ENCODE measurements around the gene MED12.

The MED12 gene

DNA sequence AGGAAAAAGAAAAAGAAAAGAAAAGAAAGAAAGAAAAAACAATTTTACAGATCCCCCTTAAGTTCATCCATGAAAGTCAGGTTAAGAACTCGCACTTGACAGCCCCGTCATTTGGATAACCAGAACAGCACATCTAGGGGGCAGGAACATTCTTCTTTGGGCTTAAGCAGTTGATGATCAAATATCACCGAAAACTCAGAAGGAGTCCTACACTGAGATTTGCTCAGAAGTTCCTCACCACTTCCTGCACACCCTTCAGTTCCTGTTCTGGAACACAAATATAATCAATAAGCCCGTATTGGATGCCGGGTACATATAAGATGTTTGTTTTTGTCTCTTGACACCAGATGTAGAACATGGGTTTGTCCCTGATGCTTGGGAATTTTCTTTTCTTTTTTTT is 40.9 kb downstream of the MED12 start:
- DNase-seq (ENCODE audit: low read depth) = no peak
- no peak for TF ChIP-seq CTCF (conservative IDR thresholded peaks at IDR 0.05; ENCODE audit: low read length)
- no peak overlapping the region for H3K4me3 ChIP-seq (ENCODE audit: low read length)

GRCh38 chrX:71160475-71160874 is 42.1 kb downstream of the MED12 start:
- no peak for DNase-seq (ENCODE audit: low read depth)
- no peak overlapping the region for H3K4me3 ChIP-seq (ENCODE audit: low read length)
- TF ChIP-seq CTCF (conservative IDR thresholded peaks at IDR 0.05; ENCODE audit: low read length) = no peak

DNA sequence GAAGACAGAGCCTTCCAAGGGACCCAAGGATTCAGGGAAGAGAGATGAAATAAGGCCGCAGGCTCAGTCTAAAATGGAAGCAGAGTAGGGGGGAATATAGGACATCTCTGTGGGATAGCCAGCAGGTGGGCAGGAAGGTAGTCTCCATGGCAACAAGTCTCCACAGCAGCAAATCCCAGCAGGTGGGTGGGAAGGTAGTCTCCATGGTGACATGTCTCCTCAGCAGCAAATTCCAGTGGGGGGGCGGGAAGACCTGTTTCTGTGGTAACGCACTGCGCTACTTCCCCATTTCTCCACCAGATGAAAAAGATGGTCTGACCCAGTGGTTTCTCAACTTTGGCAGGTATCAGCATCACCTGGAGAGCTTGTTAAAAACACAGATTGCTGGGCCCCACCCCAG is 44.6 kb downstream of the MED12 start:
- no peak for DNase-seq (ENCODE audit: low read depth)
- H3K4me3 ChIP-seq (ENCODE audit: low read length) = no peak overlapping the region
- TF ChIP-seq CTCF (conservative IDR thresholded peaks at IDR 0.05; ENCODE audit: low read length) = no peak

DNA sequence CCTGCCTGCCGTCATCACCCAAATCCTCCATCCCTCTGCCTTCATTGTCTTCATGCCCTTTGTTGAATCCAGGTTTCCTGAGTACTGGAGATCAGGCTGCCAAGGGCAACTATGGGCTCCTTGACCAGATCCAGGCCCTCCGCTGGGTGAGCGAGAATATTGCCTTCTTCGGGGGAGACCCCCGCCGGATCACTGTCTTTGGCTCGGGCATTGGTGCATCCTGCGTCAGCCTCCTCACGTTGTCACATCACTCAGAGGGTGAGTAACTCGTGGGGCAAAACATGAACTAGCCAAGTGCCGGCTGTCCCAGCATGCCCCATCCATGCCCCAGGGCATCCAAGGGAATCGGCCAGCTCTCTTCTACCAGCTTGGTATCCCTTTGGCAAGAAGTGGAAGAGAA is 45.7 kb downstream of the MED12 start:
- DNase-seq (ENCODE audit: low read depth) = no peak
- H3K4me3 ChIP-seq (ENCODE audit: low read length) = no peak overlapping the region
- no peak for TF ChIP-seq CTCF (conservative IDR thresholded peaks at IDR 0.05; ENCODE audit: low read length)

- H3K4me3 ChIP-seq (ENCODE audit: low read length) = no peak overlapping the region
- TF ChIP-seq CTCF (conservative IDR thresholded peaks at IDR 0.05; ENCODE audit: low read length) = no peak
- no peak for DNase-seq (ENCODE audit: low read depth)
These were observed 48.1 kb downstream of the MED12 start for GRCh38 chrX:71166461-71166860.

DNA sequence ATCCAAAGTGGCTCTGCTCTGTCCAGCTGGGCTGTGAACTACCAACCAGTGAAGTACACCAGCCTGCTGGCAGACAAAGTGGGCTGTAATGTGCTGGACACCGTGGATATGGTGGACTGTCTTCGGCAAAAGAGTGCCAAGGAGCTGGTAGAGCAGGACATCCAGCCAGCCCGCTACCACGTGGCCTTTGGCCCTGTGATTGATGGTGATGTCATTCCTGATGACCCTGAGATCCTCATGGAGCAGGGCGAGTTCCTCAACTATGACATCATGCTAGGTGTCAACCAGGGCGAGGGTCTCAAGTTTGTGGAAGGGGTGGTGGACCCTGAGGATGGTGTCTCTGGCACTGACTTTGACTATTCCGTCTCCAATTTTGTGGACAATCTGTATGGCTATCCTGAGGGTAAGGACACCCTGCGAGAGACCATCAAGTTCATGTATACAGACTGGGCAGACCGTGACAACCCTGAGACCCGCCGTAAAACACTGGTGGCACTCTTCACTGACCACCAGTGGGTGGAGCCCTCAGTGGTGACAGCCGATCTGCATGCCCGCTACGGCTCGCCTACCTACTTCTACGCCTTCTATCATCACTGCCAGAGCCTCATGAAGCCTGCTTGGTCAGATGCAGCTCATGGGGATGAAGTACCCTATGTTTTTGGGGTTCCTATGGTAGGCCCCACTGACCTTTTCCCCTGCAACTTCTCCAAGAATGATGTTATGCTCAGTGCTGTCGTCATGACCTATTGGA is 48.8 kb downstream of the MED12 start:
- H3K4me3 ChIP-seq (ENCODE audit: low read length) = no peak overlapping the region
- DNase-seq (ENCODE audit: low read depth) = no peak
- no peak for TF ChIP-seq CTCF (conservative IDR thresholded peaks at IDR 0.05; ENCODE audit: low read length)

GRCh38 chrX:71168134-71168533 is 49.7 kb downstream of the MED12 start:
- no peak overlapping the region for H3K4me3 ChIP-seq (ENCODE audit: low read length)
- TF ChIP-seq CTCF (conservative IDR thresholded peaks at IDR 0.05; ENCODE audit: low read length) = no peak
- DNase-seq (ENCODE audit: low read depth) = no peak
